Umbilical cord (tissue), 2 donors: ENCODE measurements around the gene RSPH3. TPM values are rescaled to one million over a fixed set of nuclear protein-coding genes. Genes with fewer than 3 reads are reported as not detected.
"Not testable (repeated sequence)": the region's sequence is repeated elsewhere in the genome, so short reads cannot be mapped to it uniquely, and the experiment has no call there.

ENCODE experiments used
- DNase-seq: peaks from one replicate; pipeline ENCODE4 v3.0.0-alpha.2; 2015; ENCODE audit warnings: low spot score
- total RNA-seq: library from RNA; depleted of rRNA; stranded (reverse); fragments of >200 nt; gene quantifications from one replicate; pipeline ENCODE4 v1.2.3, GENCODE V29; 2014; ENCODE audit warnings: low replicate concordance; ENCODE audit not compliant: insufficient read depth

RSPH3 gene, protein sequence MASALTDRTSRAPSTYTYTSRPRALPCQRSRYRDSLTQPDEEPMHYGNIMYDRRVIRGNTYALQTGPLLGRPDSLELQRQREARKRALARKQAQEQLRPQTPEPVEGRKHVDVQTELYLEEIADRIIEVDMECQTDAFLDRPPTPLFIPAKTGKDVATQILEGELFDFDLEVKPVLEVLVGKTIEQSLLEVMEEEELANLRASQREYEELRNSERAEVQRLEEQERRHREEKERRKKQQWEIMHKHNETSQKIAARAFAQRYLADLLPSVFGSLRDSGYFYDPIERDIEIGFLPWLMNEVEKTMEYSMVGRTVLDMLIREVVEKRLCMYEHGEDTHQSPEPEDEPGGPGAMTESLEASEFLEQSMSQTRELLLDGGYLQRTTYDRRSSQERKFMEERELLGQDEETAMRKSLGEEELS
- 7.5 TPM for total RNA-seq

DNA sequence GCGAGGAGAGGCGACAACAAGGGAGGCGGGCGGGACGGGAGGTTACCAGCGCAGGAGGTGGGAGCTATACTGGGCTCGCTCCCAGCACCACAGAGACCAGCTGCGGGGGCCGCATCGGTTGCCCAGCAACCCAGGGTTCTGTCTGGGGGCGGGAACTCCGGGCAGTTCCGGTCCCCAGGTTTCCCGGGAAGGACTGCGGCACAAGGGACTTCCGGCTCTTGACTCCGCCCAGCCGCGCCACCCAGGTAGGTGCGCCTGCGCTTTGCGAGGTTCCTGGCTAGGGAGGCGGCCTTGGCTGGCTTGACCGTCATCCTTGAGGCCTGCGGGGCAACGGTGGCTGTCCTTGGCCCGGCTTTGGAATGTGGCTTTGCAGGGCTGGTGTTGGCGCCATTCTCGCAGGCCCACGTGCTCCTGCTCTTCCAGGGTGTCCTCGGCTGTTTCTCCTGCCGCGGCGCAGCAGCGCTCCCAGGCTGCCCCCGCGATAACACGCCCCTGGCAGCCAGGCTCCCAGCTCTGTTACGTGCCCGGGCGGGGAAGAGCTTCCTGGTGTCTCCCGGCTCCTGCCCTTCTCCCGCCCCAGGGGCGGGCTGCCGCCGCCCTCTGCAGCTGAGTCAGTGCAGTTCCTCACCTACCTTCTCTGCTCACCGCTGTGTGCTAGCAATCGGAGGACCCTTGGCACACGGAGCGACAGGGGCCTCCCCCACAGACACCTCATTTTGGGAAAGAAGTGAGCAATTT is at the start of gene RSPH3:
RSPH3 (minus strand) TSS at position 537 of the 738 bp plus-strand sequence. CDS start 652 bp downstream, outside the sequence.
- peak; percentile 97 for DNase-seq

DNA sequence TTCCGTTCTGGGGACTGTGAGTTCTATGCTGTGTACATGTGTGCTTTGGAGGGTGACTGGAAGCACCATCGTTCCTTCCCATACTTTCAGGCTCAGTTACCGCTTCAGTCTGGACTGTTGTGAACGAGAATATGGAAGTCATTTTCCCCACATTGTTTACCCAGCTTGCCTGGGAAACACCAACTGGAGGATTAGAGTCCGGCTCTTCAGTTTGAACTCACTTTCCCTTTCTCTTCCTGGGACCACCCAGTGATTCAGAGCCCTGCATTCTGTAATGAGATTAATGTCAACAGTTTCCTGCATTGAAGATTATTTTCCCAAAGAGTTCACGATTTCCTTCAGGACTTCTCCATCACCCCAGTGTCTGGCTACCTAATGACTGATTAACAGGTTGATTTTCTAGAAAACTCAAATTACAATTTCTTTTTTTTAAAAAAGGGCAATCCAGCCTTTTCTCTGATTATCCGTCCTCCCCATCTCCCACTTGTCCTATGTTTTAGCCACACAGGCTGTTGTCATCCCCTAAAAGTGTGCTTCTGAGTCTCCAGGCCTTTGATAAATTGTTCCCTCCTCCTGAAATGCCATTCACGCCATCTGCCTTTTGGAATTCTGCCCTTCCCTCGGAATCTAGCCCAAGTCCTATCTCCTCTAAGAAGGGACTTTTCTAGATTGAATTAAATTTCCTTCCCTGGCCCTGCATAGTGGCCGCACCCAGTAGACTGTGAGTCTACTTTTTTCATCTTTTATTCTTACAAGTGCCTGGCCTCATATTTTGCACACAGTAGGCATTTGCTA is 48.1 kb upstream of the RSPH3 start:
- DNase-seq = no peak

GRCh38 chr6:159045801-159046200 is 45.8 kb upstream of the RSPH3 start:
- DNase-seq = no peak

DNA sequence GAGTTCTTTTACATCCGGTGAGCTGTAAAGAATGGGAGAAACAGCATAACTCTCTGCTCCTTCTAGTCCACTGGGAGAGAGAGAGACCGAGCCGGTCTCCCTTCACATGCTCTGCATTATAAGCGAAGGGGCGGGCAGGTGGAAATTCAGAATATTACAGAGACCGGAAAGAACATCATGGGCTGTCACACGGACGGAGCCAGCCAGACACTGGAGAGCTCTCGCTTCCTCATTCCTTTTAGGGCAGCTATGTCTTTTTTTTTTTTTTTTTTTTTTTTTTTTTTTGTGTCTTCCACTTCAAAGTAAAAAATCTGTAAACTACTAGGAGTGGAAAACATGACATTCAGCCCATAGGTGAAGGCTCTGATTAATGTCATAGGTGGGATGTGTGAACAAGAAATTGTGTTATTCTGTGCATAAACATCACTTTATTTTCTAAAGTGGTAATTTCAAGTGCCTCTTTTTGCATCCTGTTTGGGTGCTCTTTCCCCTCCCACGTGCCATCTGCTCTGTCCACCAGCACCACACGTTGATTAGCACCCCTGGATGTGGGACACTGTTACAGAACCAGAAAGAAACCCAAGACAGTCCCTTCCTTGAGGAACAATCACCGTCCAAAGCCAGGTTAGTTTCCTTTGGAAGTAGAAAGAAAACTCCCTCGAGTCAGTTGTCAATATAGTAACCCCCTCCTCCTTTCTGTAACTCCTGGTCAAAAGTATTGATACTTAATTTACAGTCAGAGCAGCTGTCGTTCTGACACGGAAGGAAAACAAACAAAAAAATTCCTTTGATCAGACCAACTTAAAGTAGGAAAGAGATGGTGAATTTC is 45.1 kb upstream of the RSPH3 start, which contains the start of gene TAGAP:
TAGAP (minus strand) TSS at position 93 of the 829 bp plus-strand sequence. CDS start 845 bp downstream, outside the sequence.
- peak; percentile 75 for DNase-seq

DNA sequence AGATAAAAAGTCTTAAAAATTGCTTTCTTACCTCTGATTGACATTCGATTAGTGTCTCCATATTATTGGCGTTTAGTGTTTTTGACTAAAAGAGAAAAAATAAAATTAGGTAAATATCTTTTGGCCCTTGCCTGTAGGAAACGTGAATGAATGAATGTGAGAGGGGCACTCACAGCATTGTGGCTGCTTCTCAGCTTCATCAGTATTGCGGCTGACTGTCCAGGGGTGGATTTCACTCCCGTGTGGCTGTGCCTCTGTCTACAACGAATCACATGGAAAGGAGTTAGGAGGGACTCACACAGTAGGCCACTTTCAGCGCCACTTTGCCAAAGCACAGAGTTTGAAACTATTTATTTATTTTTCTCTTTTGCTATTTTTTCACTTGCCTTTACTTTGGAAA is 43.9 kb upstream of the RSPH3 start:
- no peak for DNase-seq

GRCh38 chr6:159043251-159043650 is 43.2 kb upstream of the RSPH3 start:
- no peak for DNase-seq

- no peak for DNase-seq
These were observed 42.8 kb upstream of the RSPH3 start for GRCh38 chr6:159042826-159043181.

- DNase-seq = peak; percentile 74
These were observed 42.2 kb upstream of the RSPH3 start for GRCh38 chr6:159042003-159042825.

DNA sequence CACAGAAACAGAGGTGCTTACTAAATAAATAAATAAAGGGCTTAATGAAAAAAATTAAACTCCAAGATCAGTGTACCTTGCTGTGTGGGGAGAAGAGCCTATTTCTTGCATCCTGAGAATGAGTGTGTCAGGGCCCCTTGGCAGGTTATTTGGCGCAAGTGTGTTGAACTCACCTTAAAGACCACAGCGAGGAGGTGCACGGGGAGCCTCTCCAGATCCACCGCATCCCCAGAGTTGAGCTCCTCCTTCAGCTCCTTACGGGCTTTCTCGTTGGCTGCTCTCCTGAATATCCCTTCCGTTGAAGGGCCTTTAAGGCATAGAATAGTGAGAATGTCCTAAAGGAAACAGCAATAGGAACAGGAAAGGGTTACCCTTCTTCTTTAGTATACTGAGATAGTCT is 41.2 kb upstream of the RSPH3 start:
- no peak for DNase-seq

GRCh38 chr6:159039885-159040258 is 39.9 kb upstream of the RSPH3 start:
- DNase-seq = no peak

GRCh38 chr6:159038914-159039884 is 39.2 kb upstream of the RSPH3 start:
- DNase-seq = peak; percentile 68

DNA sequence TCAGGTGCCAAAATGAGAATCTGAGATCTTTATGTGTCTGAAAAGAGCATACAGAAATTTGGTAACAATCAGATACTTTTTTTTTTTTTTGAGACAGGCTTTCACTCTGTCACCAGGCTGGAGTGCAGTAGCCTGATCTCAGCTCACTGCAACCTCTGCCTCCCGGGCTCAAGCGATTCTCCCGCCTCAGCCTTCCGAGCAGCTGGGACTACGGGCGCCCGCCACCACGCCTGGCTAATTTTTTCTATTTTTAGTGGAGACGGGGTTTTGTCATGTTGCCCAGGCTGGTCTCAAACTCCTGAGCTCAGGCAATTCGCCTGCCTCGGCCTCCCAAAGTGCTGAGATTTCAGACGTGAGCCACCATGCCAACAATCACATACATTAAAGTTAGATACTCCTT is 38.3 kb upstream of the RSPH3 start:
- not testable (repeated sequence) for DNase-seq

- DNase-seq = peak; percentile 17
These were observed 37.8 kb upstream of the RSPH3 start for GRCh38 chr6:159037756-159038290.

DNA sequence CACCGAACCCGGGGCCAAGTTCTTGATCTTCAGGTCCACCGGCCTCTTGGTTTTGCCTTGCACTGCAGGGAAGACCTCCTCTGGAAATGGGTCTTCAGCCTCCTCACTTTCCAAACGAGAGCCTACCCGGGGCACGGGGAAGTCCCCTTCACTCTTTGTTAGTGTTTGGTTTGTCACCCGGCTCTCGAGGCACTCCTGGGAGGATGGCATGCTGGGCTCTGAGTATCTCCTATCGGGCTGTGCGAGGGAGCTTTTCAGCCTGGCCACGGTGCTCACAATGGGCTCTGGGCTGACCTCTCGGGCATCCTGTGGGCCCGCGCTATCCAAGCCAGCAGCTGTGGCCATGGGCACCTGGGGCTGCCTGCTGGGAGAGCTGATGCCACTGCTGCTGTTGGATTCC is 36.7 kb upstream of the RSPH3 start:
- no peak for DNase-seq

- no peak for DNase-seq
These were observed 35.9 kb upstream of the RSPH3 start for GRCh38 chr6:159035891-159036290.

DNA sequence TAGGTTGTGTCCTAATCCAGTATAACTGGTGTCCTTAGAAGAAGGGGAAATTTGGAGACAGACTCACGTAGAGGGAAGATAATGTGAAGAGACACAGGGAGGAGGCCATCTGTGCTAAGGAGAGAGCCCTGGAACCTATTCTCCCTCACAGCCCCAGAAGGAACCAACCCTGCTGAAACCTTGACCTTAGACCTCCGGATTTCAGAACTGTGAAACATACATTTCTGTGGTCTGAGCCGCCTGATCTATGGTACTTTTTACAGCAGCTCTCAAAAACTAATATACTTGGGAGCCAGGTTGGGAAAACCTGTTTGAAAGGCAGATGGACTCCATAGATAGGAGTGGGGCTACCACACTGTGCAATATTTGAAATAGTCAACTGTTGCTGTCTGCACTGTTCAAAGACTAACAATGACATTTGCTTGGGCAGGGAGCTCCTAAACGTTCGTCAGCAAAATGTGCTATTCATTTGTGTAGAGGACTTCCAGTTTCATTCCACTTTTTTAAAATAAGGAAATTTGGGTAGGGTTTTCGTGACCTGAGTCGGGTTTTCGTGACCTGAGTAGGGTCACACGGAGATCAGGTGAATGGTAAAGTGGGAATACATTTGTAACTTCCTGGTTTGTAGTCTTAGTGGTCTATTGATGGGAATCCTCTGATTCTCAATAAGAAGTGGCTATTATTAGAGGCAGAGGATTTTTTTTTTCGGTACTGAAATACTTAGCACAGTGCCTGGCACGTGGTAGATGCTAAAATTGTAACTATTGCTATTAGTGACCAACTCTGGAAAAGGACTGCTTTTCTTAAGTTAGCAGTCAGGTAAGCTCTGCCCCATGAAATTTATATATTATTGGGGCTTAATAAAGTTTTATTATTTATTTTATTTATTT is 33.4 kb upstream of the RSPH3 start:
- DNase-seq = no peak

- no peak for DNase-seq
These were observed 31.8 kb upstream of the RSPH3 start for GRCh38 chr6:159031846-159032245.

- DNase-seq = no peak
These were observed 30.2 kb upstream of the RSPH3 start for GRCh38 chr6:159030168-159030567.
